Thymus (tissue), 11 donors: ENCODE measurements around the gene TYMS. TPM values are rescaled to one million over a fixed set of nuclear protein-coding genes. Genes with fewer than 3 reads are reported as not detected.
A peak's percentile ranks its signal among the peaks of the same experiment; 100 is the strongest.

ENCODE experiments used
- DNase-seq, 9 donors: peaks; one replicate each; pipeline ENCODE4 v3.0.0-alpha.2; 2013; ENCODE audit warnings: low spot score in 9 of 9, low read depth in 6 of 9, missing footprints in 1 of 9
- H3K27ac ChIP-seq, 2 donors: one replicate each; pipeline ENCODE4 v1.5.1; 2013; ENCODE audit warnings: control low read depth in 1 of 2, low read depth in 1 of 2, low read length in 1 of 2, mild to moderate bottlenecking in 1 of 2, moderate library complexity in 1 of 2
- H3K27me3 ChIP-seq, 2 donors: one replicate each; pipeline ENCODE4 v1.5.1; 2013; ENCODE audit warnings: low read length in 1 of 2; ENCODE audit not compliant: control insufficient read depth in 2 of 2, insufficient read depth in 1 of 2
- H3K36me3 ChIP-seq, 2 donors: one replicate each; pipeline ENCODE4 v1.5.1; 2013; ENCODE audit warnings: low read length in 1 of 2, mild to moderate bottlenecking in 1 of 2, moderate library complexity in 1 of 2; ENCODE audit not compliant: control insufficient read depth in 2 of 2, insufficient read depth in 2 of 2
- H3K4me1 ChIP-seq, 2 donors: one replicate each; pipeline ENCODE4 v1.5.1; 2013; ENCODE audit warnings: low read length in 2 of 2; ENCODE audit not compliant: control insufficient read depth in 2 of 2, insufficient read depth in 2 of 2
- H3K4me3 ChIP-seq, 2 donors: one replicate each; pipeline ENCODE4 v1.5.1; 2013; ENCODE audit warnings: low read length in 2 of 2, control low read depth in 1 of 2, mild to moderate bottlenecking in 1 of 2
- H3K9me3 ChIP-seq, 2 donors: one replicate each; pipeline ENCODE4 v1.5.1; 2013; ENCODE audit warnings: low read length in 1 of 2, mild to moderate bottlenecking in 1 of 2; ENCODE audit not compliant: control insufficient read depth in 2 of 2, insufficient read depth in 1 of 2
- WGBS: extraction: QIAGEN DNeasy Blood & Tissue Kit; methylation state at CpG from one replicate; pipeline ENCODE4 v1.1.7; 2013; 5-methylcytosine and 5-hydroxymethylcytosine counted together
- polyA plus RNA-seq: library from polyadenylated mRNA; stranded (reverse); fragments of 200-250 nt; gene quantifications from one replicate; pipeline ENCODE4 v1.2.3, GENCODE V29; 2013
- total RNA-seq: library from RNA; stranded (reverse); fragments of 120-200 nt; gene quantifications from one replicate; pipeline ENCODE4 v1.2.4, GENCODE V29; 2013
- donor health status: healthy.

The TYMS gene
- total and polyA plus RNA-seq, 2 donors, result 17.8 to 55.7 TPM

- H3K4me1 ChIP-seq, result no peaks in the 10 kb centered on the region
- H3K4me3 ChIP-seq, result no peak overlapping the region
- no peak for DNase-seq
- no peaks in the 10 kb centered on the region for H3K27me3 ChIP-seq
- H3K9me3 ChIP-seq, result no peaks in the 10 kb centered on the region
- no peaks in the 10 kb centered on the region for H3K36me3 ChIP-seq
- no peak overlapping the region for H3K27ac ChIP-seq
Measured at GRCh38 chr18:631560-631959, 25.9 kb upstream of the TYMS start.

- H3K27ac ChIP-seq, result no peak overlapping the region
Measured at GRCh38 chr18:634551-635045, 22.9 kb upstream of the TYMS start.

DNA sequence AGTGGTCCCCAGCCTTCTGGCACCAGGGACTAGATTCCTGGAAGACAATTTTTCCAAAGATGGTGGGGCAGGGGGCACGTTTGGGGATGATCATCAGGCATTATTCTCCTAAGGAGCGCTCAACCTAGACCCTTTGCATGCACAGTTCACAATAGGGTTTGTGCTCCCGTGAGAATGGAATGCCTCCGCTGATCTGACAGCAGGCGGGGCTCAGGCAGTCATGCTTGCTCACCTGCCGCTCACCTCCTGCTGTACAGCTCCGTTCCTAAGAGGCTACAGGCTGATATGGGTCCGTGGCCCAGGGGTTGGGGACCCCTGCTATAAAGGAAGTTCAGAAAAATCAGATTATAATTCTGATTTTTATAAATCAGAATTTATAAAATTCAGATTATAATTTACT lies 22.3 kb upstream of the TYMS start:
- Histone ChIP-seq H3K36me3 (no peaks in the 10 kb centered on the region), H3K27me3 (no peaks in the 10 kb centered on the region), H3K4me3 (no peak overlapping the region), H3K27ac (no peak overlapping the region), H3K4me1 (no peaks in the 10 kb centered on the region), H3K9me3 (no peaks in the 10 kb centered on the region)
- DNase-seq, result no peak
- WGBS, result 90% methylated on average over 8 of the region's 8 CpGs

More at GRCh38 chr18:634551-635045, 22.9 kb upstream of the TYMS start:
- no peak overlapping the region for H3K4me3 ChIP-seq
- no peaks in the 10 kb centered on the region for H3K36me3 ChIP-seq
- WGBS, result 96% methylated on average over 2 of the region's 2 CpGs
- no peaks in the 10 kb centered on the region for H3K4me1 ChIP-seq
- H3K9me3 ChIP-seq, result no peaks in the 10 kb centered on the region
- DNase-seq, result no peak
- no peaks in the 10 kb centered on the region for H3K27me3 ChIP-seq

GRCh38 chr18:641224-641623 lies 16.2 kb upstream of the TYMS start:
- Histone ChIP-seq H3K4me3 (no peak overlapping the region), H3K27ac (no peak overlapping the region), H3K36me3 (no peaks in the 10 kb centered on the region), H3K27me3 (no peaks in the 10 kb centered on the region), H3K4me1 (no peaks in the 10 kb centered on the region), H3K9me3 (no peaks in the 10 kb centered on the region)
- WGBS, result 96% methylated on average over 6 of the region's 6 CpGs
- no peak for DNase-seq

GRCh38 chr18:644395-645004 lies 13.0 kb upstream of the TYMS start:
- H3K36me3 ChIP-seq, result no peaks in the 10 kb centered on the region
- H3K4me3 ChIP-seq, result no peak overlapping the region
- H3K4me1 ChIP-seq, result no peaks in the 10 kb centered on the region
- no peaks in the 10 kb centered on the region for H3K9me3 ChIP-seq
- no peak overlapping the region for H3K27ac ChIP-seq
- WGBS, result 20% methylated on average over 2 of the region's 2 CpGs
- DNase-seq, result peak in 1 of 9 donors; percentile 23
- no peaks in the 10 kb centered on the region for H3K27me3 ChIP-seq

GRCh38 chr18:647304-647703 lies 10.1 kb upstream of the TYMS start:
- no peaks in the 10 kb centered on the region for H3K9me3 ChIP-seq
- H3K27ac ChIP-seq, result no peak overlapping the region
- DNase-seq, result no peak
- H3K4me3 ChIP-seq, result no peak overlapping the region
- H3K4me1 ChIP-seq, result peaks cover 6% of the 10 kb centered on the region in 2 donors
- no peaks in the 10 kb centered on the region for H3K27me3 ChIP-seq
- 97% methylated on average over 5 of the region's 5 CpGs for WGBS
- no peaks in the 10 kb centered on the region for H3K36me3 ChIP-seq

DNA sequence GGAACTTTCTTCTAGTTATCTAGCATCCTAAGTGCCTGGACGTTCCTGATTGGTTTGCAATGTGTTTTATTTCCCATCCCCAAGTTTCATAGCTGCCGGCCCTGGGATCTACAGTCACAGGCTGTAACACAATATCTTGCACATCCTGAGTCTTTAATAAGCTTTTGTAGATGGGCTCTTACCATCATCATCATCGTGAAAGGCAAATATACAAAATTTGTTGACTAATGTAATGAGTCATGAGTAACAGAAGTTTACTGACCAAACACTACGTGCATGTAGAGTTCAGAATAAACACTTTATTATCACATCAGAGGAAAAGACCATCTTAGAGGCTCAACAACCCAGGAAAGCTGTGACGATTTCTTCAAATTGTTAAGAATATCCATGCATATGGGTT lies 8.1 kb upstream of the TYMS start:
- Histone ChIP-seq H3K4me1 (peaks cover 6% of the 10 kb centered on the region in 2 donors), H3K4me3 (no peak overlapping the region), H3K9me3 (no peaks in the 10 kb centered on the region), H3K27ac (no peak overlapping the region), H3K36me3 (no peaks in the 10 kb centered on the region), H3K27me3 (no peaks in the 10 kb centered on the region)
- 97% methylated on average over 5 of the region's 5 CpGs for WGBS
- DNase-seq, result no peak

GRCh38 chr18:650428-650858 lies 7.0 kb upstream of the TYMS start:
- no peaks in the 10 kb centered on the region for H3K36me3 ChIP-seq
- WGBS, result 16% methylated on average over 6 of the region's 6 CpGs
- peak overlapping the region in 1 of 2 donors; percentile 51 for H3K27ac ChIP-seq
- no peaks in the 10 kb centered on the region for H3K9me3 ChIP-seq
- no peak overlapping the region for H3K4me3 ChIP-seq
- H3K4me1 ChIP-seq, result peaks cover 6% of the 10 kb centered on the region in 2 donors
- no peaks in the 10 kb centered on the region for H3K27me3 ChIP-seq
- DNase-seq, result peak in 6 of 9 donors; percentile 26 to 70 (median 47)

- no peaks in the 10 kb centered on the region for H3K36me3 ChIP-seq
- no peak overlapping the region for H3K27ac ChIP-seq
- peaks cover 6 to 8% of the 10 kb centered on the region in 2 donors for H3K4me1 ChIP-seq
- no peak overlapping the region for H3K4me3 ChIP-seq
- H3K9me3 ChIP-seq, result no peaks in the 10 kb centered on the region
- no peak for DNase-seq
- H3K27me3 ChIP-seq, result no peaks in the 10 kb centered on the region
- 96% methylated on average over 4 of the region's 4 CpGs for WGBS
Measured at GRCh38 chr18:652131-652530, 5.3 kb upstream of the TYMS start.
